WTC11 (cell line): Measurements from ENCODE around the gene SHROOM3. TPM values are rescaled to one million over a fixed set of nuclear protein-coding genes. Genes with fewer than 3 reads are reported as not detected.

Source experiments
- ATAC-seq: fragments of 200-7000 bp; cut with Tn5 transposase; 2 replicates; pipeline ENCODE4 v1.10.0; 2021; ENCODE audit warnings: mild to moderate bottlenecking, moderate library complexity
- CTCF ChIA-PET: fragments of 300-600 bp; sonication (Branson Sonifier 250); formaldehyde crosslinking; loops from one replicate; lab custom pipeline; 2021; ENCODE audit warnings: antibody characterized with exemption; lab: Charles Lee
- POLR2A ChIA-PET: fragments of 350-600 bp; sonication (Branson Sonifier 250); formaldehyde crosslinking; loops from one replicate; lab custom pipeline; 2021; ENCODE audit warnings: antibody characterized with exemption; lab: Charles Lee
- DNase-seq: peaks from one replicate; pipeline ENCODE4 v3.0.0; 2021; ENCODE audit warnings: low spot score
- H3K27ac Mint-ChIP-seq: 2 replicates; pipeline ENCODE4 v1.8.0; 2021; ENCODE audit warnings: mixed read lengths
- H3K27me3 Mint-ChIP-seq: 2 replicates; pipeline ENCODE4 v1.8.0; 2021; ENCODE audit warnings: low read depth, mild to moderate bottlenecking, moderate library complexity, mixed read lengths
- H3K36me3 Mint-ChIP-seq: 2 replicates; pipeline ENCODE4 v1.8.0; 2021; ENCODE audit warnings: mixed read lengths
- H3K4me1 Mint-ChIP-seq: 2 replicates; pipeline ENCODE4 v1.8.0; 2022; ENCODE audit warnings: mixed read lengths
- H3K4me3 Mint-ChIP-seq: 2 replicates; pipeline ENCODE4 v1.8.0; 2021; ENCODE audit warnings: mild to moderate bottlenecking, moderate library complexity, mixed read lengths
- H3K9me3 Mint-ChIP-seq: 2 replicates; pipeline ENCODE4 v1.8.0; 2021; ENCODE audit warnings: mixed read lengths
- CBFB ChIP-seq: sonication (generic); formaldehyde crosslinking; IDR thresholded peaks from 2 replicates; pipeline ENCODE4 v1.8.1; 2022; ENCODE audit warnings: mild to moderate bottlenecking, low read depth, missing genetic modification reagents
- CTCF ChIP-seq: fragments of 200-600 bp; IDR thresholded peaks from 2 replicates; pipeline ENCODE4 v1.8.0; 2022; ENCODE audit warnings: antibody characterized with exemption
- E2F4 ChIP-seq: sonication (generic); formaldehyde crosslinking; IDR thresholded peaks from 2 replicates; pipeline ENCODE4 v1.8.1; 2022; ENCODE audit warnings: low read depth, mild to moderate bottlenecking, moderate library complexity, missing genetic modification reagents, borderline replicate concordance
- ELF4 ChIP-seq: sonication (generic); formaldehyde crosslinking; IDR thresholded peaks from 2 replicates; pipeline ENCODE4 v1.8.1; 2022; ENCODE audit warnings: low read depth, mild to moderate bottlenecking, moderate library complexity, missing genetic modification reagents
- FOXJ3 ChIP-seq: sonication (generic); formaldehyde crosslinking; IDR thresholded peaks from 2 replicates; pipeline ENCODE4 v1.9.0; 2021; ENCODE audit warnings: missing genetic modification reagents, mild to moderate bottlenecking, borderline replicate concordance
- FOXP4 ChIP-seq: sonication (generic); formaldehyde crosslinking; IDR thresholded peaks from 2 replicates; pipeline ENCODE4 v1.8.0; 2022; ENCODE audit warnings: mild to moderate bottlenecking, missing genetic modification reagents
- GABPB1 ChIP-seq: sonication (generic); formaldehyde crosslinking; IDR thresholded peaks from 2 replicates; pipeline ENCODE4 v1.8.1; 2023; ENCODE audit warnings: mild to moderate bottlenecking, missing genetic modification reagents
- GTF2I ChIP-seq: fragments of 250-450 bp; sonication (Bioruptor Pico); conservative IDR thresholded peaks from 2 replicates; pipeline ENCODE4 v1.4.0; 2021; ENCODE audit warnings: mild to moderate bottlenecking
- KAT7 ChIP-seq: sonication (generic); formaldehyde crosslinking; IDR thresholded peaks from 2 replicates; pipeline ENCODE4 v1.8.1; 2023; ENCODE audit warnings: missing genetic modification reagents, mild to moderate bottlenecking, borderline replicate concordance
- MLX ChIP-seq: sonication (generic); formaldehyde crosslinking; IDR thresholded peaks from 2 replicates; pipeline ENCODE4 v1.8.1; 2023; ENCODE audit warnings: mild to moderate bottlenecking, missing genetic modification reagents, moderate library complexity
- MYBL2 ChIP-seq: sonication (generic); formaldehyde crosslinking; IDR thresholded peaks from 2 replicates; pipeline ENCODE4 v1.8.1; 2023; ENCODE audit warnings: mild to moderate bottlenecking, moderate library complexity, missing genetic modification reagents
- NFE2L1 ChIP-seq: sonication (generic); formaldehyde crosslinking; IDR thresholded peaks from 2 replicates; pipeline ENCODE4 v1.8.1; 2023; ENCODE audit warnings: missing genetic modification reagents
- NFYB ChIP-seq: sonication (generic); formaldehyde crosslinking; conservative IDR thresholded peaks from 2 replicates; pipeline ENCODE4 v1.8.0; 2022; ENCODE audit warnings: low read depth, missing genetic modification reagents
- PRDM15 ChIP-seq: sonication (generic); formaldehyde crosslinking; IDR thresholded peaks from 2 replicates; pipeline ENCODE4 v1.8.0; 2022; ENCODE audit warnings: missing genetic modification reagents
- SMAD3 ChIP-seq: sonication (generic); formaldehyde crosslinking; IDR thresholded peaks from 2 replicates; pipeline ENCODE4 v1.8.0; 2022; ENCODE audit warnings: missing genetic modification reagents, mild to moderate bottlenecking, borderline replicate concordance
- TCF7 ChIP-seq: sonication (generic); formaldehyde crosslinking; IDR thresholded peaks from 2 replicates; pipeline ENCODE4 v1.8.0; 2022; ENCODE audit warnings: mild to moderate bottlenecking, low read depth, missing genetic modification reagents, moderate library complexity
- ZNF512 ChIP-seq: sonication (generic); formaldehyde crosslinking; IDR thresholded peaks from 2 replicates; pipeline ENCODE4 v1.8.1; 2022; ENCODE audit warnings: missing genetic modification reagents, borderline replicate concordance
- total RNA-seq: library from RNA; stranded (reverse); gene quantifications from 3 replicates; pipeline ENCODE4 v1.2.3, GENCODE V29; 2021
- TF ChIP-seq, protein P1 (sequence below): sonication (generic); formaldehyde crosslinking; IDR thresholded peaks from 2 replicates; pipeline ENCODE4 v1.8.0; 2022; ENCODE audit warnings: mild to moderate bottlenecking, missing genetic modification reagents
- TF ChIP-seq, protein P2 (sequence below): sonication (generic); formaldehyde crosslinking; IDR thresholded peaks from 2 replicates; pipeline ENCODE4 v1.8.0; 2023; ENCODE audit warnings: mild to moderate bottlenecking, missing genetic modification reagents

The SHROOM3 gene
- total RNA-seq, 1 experiment from 2014 or later, result 71.9 TPM

DNA sequence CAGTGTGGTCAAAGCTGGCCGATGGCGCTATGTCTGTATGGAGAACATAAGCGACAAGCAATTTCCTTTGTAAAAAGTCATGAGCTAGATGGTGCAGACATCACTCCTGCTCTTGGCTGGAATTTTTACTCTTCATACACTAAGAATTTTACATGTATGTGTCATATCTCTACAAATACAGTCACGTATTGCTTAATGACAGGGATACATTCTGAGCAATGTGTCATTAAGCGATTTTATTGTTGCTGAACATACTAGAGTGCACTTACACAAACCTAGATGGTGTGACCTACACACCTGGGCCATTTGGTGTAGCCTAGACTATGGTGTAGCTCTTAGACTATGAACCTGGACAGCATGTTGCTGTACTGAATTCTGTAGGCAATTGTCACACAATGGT, 277.5 kb downstream of the SHROOM3 start (continued):
- TF ChIP-seq E2F4 (CRISPR knock-in tag), result no peak

GRCh38 chr4:76714226-76714625, 279.2 kb downstream of the SHROOM3 start:
- Mint-ChIP-seq H3K4me1 (peaks cover 45% of the 10 kb centered on the region), H3K9me3 (no peaks in the 10 kb centered on the region), H3K36me3 (peaks cover 27% of the 10 kb centered on the region), H3K27ac (peak overlapping the region; percentile 5; the same call in 1 of the 2 replicates), H3K4me3 (no peak overlapping the region)
- CTCF ChIA-PET, result interaction anchor here (1.4 kb wide), 1 partner anchor 11 kb away, joined by 3 read pairs; no protein-coding TSS in a partner anchor
- no peak for ATAC-seq
- no peak for TF ChIP-seq ZNF512
- TF ChIP-seq CBFB (CRISPR knock-in tag), result no peak
- no peak for TF ChIP-seq MLX
- TF ChIP-seq CTCF, result no peak
- TF ChIP-seq SMAD3 (CRISPR knock-in tag), result no peak
- TF ChIP-seq GABPB1 (CRISPR knock-in tag), result no peak
- TF ChIP-seq, protein P1, sequence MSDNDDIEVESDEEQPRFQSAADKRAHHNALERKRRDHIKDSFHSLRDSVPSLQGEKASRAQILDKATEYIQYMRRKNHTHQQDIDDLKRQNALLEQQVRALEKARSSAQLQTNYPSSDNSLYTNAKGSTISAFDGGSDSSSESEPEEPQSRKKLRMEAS (CRISPR knock-in tag), result no peak
- TF ChIP-seq NFE2L1 (CRISPR knock-in tag), result no peak
- TF ChIP-seq, all 79 proteins: peak for 0
- DNase-seq, result no peak
- POLR2A ChIA-PET, result no interaction called here
- H3K27me3 Mint-ChIP-seq, result no peaks in the 10 kb centered on the region

GRCh38 chr4:76716020-76716419, 281.0 kb downstream of the SHROOM3 start:
- ChIA-PET CTCF (interaction anchor here (1.1 to 1.9 kb wide), 4 partner anchors 18 to 285 kb away, joined by 3 to 8 read pairs (median 3); no protein-coding TSS in a partner anchor), POLR2A (no interaction called here)
- Mint-ChIP-seq H3K4me1 (peaks cover 51% of the 10 kb centered on the region), H3K36me3 (peaks cover 13% of the 10 kb centered on the region), H3K9me3 (no peaks in the 10 kb centered on the region), H3K27ac (peak overlapping the region; percentile 63; the same call in 1 of the 2 replicates), H3K4me3 (no peak overlapping the region), H3K27me3 (no peaks in the 10 kb centered on the region)
- DNase-seq (no peak), ATAC-seq (peak; percentile 72)
- TF ChIP-seq FOXP4, result no peak
- no peak for TF ChIP-seq TCF7 (CRISPR knock-in tag)
- no peak for TF ChIP-seq GTF2I (CRISPR knock-in tag)
- TF ChIP-seq, protein P2, sequence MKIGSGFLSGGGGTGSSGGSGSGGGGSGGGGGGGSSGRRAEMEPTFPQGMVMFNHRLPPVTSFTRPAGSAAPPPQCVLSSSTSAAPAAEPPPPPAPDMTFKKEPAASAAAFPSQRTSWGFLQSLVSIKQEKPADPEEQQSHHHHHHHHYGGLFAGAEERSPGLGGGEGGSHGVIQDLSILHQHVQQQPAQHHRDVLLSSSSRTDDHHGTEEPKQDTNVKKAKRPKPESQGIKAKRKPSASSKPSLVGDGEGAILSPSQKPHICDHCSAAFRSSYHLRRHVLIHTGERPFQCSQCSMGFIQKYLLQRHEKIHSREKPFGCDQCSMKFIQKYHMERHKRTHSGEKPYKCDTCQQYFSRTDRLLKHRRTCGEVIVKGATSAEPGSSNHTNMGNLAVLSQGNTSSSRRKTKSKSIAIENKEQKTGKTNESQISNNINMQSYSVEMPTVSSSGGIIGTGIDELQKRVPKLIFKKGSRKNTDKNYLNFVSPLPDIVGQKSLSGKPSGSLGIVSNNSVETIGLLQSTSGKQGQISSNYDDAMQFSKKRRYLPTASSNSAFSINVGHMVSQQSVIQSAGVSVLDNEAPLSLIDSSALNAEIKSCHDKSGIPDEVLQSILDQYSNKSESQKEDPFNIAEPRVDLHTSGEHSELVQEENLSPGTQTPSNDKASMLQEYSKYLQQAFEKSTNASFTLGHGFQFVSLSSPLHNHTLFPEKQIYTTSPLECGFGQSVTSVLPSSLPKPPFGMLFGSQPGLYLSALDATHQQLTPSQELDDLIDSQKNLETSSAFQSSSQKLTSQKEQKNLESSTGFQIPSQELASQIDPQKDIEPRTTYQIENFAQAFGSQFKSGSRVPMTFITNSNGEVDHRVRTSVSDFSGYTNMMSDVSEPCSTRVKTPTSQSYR (CRISPR knock-in tag), result no peak
- TF ChIP-seq CBFB (CRISPR knock-in tag), result no peak
- TF ChIP-seq ELF4 (CRISPR knock-in tag), result no peak
- TF ChIP-seq MYBL2 (CRISPR knock-in tag), result no peak
- TF ChIP-seq SMAD3 (CRISPR knock-in tag), result no peak
- no peak for TF ChIP-seq FOXJ3 (CRISPR knock-in tag)
- no peak for TF ChIP-seq NFYB (CRISPR knock-in tag)
- no peak for TF ChIP-seq PRDM15 (CRISPR knock-in tag)
- no peak for TF ChIP-seq KAT7 (CRISPR knock-in tag)
